ENCODE measurements around the gene PVALB. TPM values are rescaled to one million over a fixed set of nuclear protein-coding genes. Genes with fewer than 3 reads are reported as not detected.

The PVALB gene
- total and polyA plus RNA-seq, 2 of the 4 experiments (the other 2 are of a cell fraction), result not detected

GRCh38 chr22:36863281-36863680 is 46.4 kb upstream of the PVALB start:
- Histone ChIP-seq H3K79me1 (ENCODE audit: low read depth in 1 of 2, low read length in 2 of 2) (no peaks in the 10 kb centered on the region), H3K23ac (ENCODE audit: low read depth, low read length) (no peak overlapping the region), H3K27me3 (ENCODE audit: control insufficient read depth, insufficient read depth, low read length) (peaks cover 17% of the 10 kb centered on the region; the same call in 1 of the 2 replicates), H2BK120ac (ENCODE audit: low read depth, low read length) (no peak overlapping the region), H3K14ac (replicated peaks; ENCODE audit: low read depth, low read length) (no peak overlapping the region), H3K4ac (ENCODE audit: low read depth, low read length) (no peak overlapping the region), H2AK5ac (ENCODE audit: low read depth, low read length) (no peak overlapping the region), H4K91ac (ENCODE audit: insufficient read depth, low read depth, low read length) (no peak overlapping the region), H2AFZ (replicated peaks; ENCODE audit: low read length, poor library complexity) (no peak overlapping the region), H3K18ac (ENCODE audit: low read depth, low read length) (no peak overlapping the region), H2BK5ac (ENCODE audit: low read depth, low read length, poor library complexity, severe bottlenecking) (no peak overlapping the region), H2BK15ac (ENCODE audit: low read depth, low read length) (no peak overlapping the region), H4K5ac (ENCODE audit: low read depth, low read length) (no peak overlapping the region), H2AK9ac (replicated peaks; ENCODE audit: low read depth, low read length, poor library complexity) (no peak overlapping the region), H3K4me3 (ENCODE audit: insufficient read depth, low read depth, low read length) (no peak overlapping the region), H3K56ac (ENCODE audit: extremely low read depth, insufficient read depth, low read length) (no peak overlapping the region), H3K4me1 (ENCODE audit: control insufficient read depth, insufficient read depth, low read length) (no peaks in the 10 kb centered on the region), H3K27ac (ENCODE audit: insufficient read depth, low read length) (no peak overlapping the region), H3K9me3 (ENCODE audit: control insufficient read depth, insufficient read depth, low read length) (no peaks in the 10 kb centered on the region), H3K4me2 (ENCODE audit: low read depth, low read length) (no peak overlapping the region), H3K36me3 (ENCODE audit: control insufficient read depth, insufficient read depth, low read length) (no peaks in the 10 kb centered on the region), H4K8ac (ENCODE audit: low read depth in 2 of 2, low read length in 2 of 2) (no peak overlapping the region), H3K9ac (ENCODE audit: low read depth, low read length) (no peak overlapping the region), H3K9me1 (ENCODE audit: insufficient read depth, low read length) (no peaks in the 10 kb centered on the region), H4K20me1 (ENCODE audit: insufficient read depth, low read length) (no peaks in the 10 kb centered on the region; the same call in 1 of the 2 replicates), H2BK20ac (ENCODE audit: low read depth, low read length) (no peak overlapping the region)
- in situ Hi-C loops (cut with MboI; ENCODE audit: low sequenced_read_pairs) (no loop called here), dilution Hi-C loops (cut with HindIII; ENCODE audit: low sequenced_read_pairs, unreplicated experiment) (no loop called here), intact Hi-C loops (cut with micrococcal nuclease) (no loop called here)
- BruUV-seq (replicated peaks), result no TSS peak
- 76% methylated on average over 4 of the region's 11 CpGs; no CpG with 5 or more reads in 1 of the 2 experiments for WGBS, 2 experiments (ENCODE audit: extremely low coverage in 2 of 2, insufficient read length in 1 of 2)
- ATAC-seq (ENCODE audit: low read depth) (no peak), DNase-seq (no peak)
- POLR2A ChIA-PET (ENCODE audit: unreplicated experiment), result no interaction called here
- CTCF ChIA-PET, result no interaction called here
- TF ChIP-seq CEBPB (IDR thresholded peaks at IDR 0.05; ENCODE audit: low read depth, low read length), result no peak
- no peak for TF ChIP-seq BHLHE40 (IDR thresholded peaks at IDR 0.05; ENCODE audit: low read depth, low read length)
- TF ChIP-seq CTCF (conservative IDR thresholded peaks at IDR 0.05; ENCODE audit: low read depth, low read length), result no peak
- TF ChIP-seq POLR2A (IDR thresholded peaks at IDR 0.05; ENCODE audit: low read depth, low read length), result no peak
- TF ChIP-seq RFX5 (IDR thresholded peaks at IDR 0.05; ENCODE audit: low read depth, low read length), result no peak
- TF ChIP-seq USF2 (IDR thresholded peaks at IDR 0.05; ENCODE audit: low read depth, low read length), result no peak
- no peak for TF ChIP-seq RAD21 (IDR thresholded peaks at IDR 0.05; ENCODE audit: low read length)
- TF ChIP-seq SMC3 (IDR thresholded peaks at IDR 0.05; ENCODE audit: low read depth, low read length), result no peak
- TF ChIP-seq RCOR1 (IDR thresholded peaks at IDR 0.05; ENCODE audit: insufficient replicate concordance, low read length), result no peak
